NB4 (cell line): Measurements from ENCODE around the gene GAL3ST2.

Experiments
- DNase-seq: peaks from one replicate; pipeline ENCODE4 v3.0.0; 2010; ENCODE audit warnings: low read depth
- H3K4me3 ChIP-seq: one replicate; pipeline ENCODE4 v1.5.1; 2011; ENCODE audit warnings: mild to moderate bottlenecking, low read depth, low read length, moderate library complexity
- MYC ChIP-seq: IDR thresholded peaks from 2 replicates; pipeline ENCODE4 v1.6.1; 2011; ENCODE audit warnings: low read depth, low read length
- POLR2A ChIP-seq: IDR thresholded peaks from 2 replicates; pipeline ENCODE4 v1.6.1; 2011; ENCODE audit warnings: mild to moderate bottlenecking; ENCODE audit not compliant: insufficient read length; ENCODE audit errors: extremely low read depth
- TF ChIP-seq, protein P1 (sequence below): IDR thresholded peaks from one replicate; pipeline ENCODE4 v1.5.1; 2012; ENCODE audit warnings: low read depth, low read length
- TF ChIP-seq, protein P2 (sequence below): IDR thresholded peaks from 2 replicates; pipeline ENCODE4 v1.6.1; 2011; ENCODE audit warnings: low read depth, low read length

The GAL3ST2 gene

DNA sequence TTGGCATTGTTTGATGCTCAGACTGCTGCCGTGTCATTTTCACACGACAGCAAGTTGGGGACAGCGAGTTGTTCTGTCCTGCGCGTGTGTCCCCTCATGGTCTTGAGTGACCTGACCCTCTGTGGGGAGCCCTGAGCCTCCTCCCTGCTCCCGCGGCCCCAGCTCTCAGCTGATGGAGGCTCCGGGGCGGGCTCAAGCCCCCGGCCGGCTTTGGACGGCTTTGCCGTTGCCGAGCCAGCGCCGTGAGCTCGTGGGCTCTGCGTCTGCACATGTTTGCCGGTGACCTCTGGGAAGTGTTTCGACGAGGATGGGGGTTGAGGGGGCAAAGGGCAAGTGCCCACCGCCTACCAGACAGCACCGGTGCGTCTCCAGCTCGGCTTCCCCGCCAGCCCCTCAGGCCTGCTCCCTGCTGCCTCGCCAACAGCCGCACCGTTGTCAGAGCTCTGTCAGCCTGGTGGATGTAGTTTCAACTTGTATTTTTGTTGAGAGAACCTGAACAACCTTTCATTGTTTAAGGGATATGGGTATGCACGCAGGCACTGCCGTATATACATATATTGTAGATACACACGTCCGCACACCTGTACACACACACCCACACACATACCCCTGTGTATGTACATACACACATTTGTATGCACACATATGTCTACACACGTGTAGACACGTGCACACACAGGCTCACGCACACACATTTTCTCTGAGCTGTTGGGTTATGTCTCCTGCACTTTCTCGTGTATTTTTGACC lies 68.4 kb downstream of the GAL3ST2 start:
- DNase-seq, result peak; percentile 8
- TF ChIP-seq POLR2A, result no peak
- TF ChIP-seq, protein P1, sequence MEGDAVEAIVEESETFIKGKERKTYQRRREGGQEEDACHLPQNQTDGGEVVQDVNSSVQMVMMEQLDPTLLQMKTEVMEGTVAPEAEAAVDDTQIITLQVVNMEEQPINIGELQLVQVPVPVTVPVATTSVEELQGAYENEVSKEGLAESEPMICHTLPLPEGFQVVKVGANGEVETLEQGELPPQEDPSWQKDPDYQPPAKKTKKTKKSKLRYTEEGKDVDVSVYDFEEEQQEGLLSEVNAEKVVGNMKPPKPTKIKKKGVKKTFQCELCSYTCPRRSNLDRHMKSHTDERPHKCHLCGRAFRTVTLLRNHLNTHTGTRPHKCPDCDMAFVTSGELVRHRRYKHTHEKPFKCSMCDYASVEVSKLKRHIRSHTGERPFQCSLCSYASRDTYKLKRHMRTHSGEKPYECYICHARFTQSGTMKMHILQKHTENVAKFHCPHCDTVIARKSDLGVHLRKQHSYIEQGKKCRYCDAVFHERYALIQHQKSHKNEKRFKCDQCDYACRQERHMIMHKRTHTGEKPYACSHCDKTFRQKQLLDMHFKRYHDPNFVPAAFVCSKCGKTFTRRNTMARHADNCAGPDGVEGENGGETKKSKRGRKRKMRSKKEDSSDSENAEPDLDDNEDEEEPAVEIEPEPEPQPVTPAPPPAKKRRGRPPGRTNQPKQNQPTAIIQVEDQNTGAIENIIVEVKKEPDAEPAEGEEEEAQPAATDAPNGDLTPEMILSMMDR, result no peak
- TF ChIP-seq, protein P2, sequence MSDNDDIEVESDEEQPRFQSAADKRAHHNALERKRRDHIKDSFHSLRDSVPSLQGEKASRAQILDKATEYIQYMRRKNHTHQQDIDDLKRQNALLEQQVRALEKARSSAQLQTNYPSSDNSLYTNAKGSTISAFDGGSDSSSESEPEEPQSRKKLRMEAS, result no peak
- no peak for TF ChIP-seq MYC
- no peak overlapping the region for H3K4me3 ChIP-seq

DNA sequence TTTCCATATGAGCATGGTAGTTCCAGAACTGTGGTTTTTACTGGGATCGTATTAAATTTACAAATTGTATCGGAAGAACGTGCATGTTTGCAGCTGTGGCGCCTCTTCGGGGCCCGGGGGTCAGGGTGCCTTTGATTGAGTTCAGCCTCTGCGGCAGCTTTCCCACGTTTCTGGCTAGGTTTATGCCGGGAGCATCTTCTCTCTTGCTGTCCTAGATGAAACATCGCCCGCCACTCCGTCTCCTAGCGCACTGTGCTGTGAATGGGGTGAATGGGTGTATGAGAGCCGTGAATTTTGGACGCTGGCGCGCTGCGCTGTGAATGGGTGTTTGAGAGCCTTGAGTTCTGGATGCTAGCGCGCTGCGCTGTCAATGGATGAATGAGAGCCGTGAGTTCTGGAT lies 69.8 kb downstream of the GAL3ST2 start:
- H3K4me3 ChIP-seq, result no peak overlapping the region
- TF ChIP-seq, protein P2, result no peak
- TF ChIP-seq, protein P1, result no peak
- no peak for TF ChIP-seq MYC
- no peak for TF ChIP-seq POLR2A
- no peak for DNase-seq

DNA sequence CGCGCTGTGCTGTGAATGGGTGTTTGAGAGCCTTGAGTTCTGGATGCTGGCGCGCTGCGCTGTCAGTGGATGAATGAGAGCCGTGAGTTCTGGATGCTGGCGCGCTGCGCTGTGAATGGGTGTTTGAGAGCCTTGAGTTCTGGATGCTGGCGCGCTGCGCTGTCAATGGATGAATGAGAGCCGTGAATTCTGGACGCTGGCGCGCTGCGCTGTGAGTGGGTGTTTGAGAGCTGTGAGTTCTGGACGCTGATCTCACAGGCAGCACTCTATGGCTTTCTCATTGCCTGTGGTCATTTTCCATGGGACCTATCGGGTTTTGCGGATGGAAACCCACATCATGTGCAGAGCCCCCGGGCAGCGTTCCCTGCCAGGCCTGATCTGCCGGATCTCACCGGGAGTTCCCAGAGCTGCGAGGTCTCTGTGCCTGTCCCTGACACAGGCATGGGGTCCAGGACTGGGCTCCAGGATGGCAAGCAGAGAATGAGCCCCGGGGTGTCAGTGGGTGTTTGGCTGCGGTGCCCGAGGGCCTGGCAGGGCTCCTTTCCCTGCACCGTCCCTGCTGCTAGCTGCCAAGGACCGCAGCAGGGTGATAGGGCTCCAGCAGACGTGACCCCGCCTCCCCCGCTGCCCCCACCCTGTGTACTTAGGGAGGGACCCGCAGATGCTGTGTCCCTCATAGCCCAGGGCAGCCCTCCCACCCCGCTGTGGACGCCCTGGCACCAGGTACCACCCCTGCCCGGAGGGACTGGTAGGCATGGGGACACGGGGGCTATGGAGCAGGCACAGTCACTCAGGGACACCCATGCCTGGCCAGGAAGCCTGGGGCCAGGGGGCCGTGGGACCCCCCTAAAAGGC lies 72.4 kb downstream of the GAL3ST2 start:
- no peak for DNase-seq
- no peak overlapping the region for H3K4me3 ChIP-seq
- TF ChIP-seq MYC (no peak), POLR2A (no peak)
- TF ChIP-seq, protein P1, result no peak
- TF ChIP-seq, protein P2, result no peak

DNA sequence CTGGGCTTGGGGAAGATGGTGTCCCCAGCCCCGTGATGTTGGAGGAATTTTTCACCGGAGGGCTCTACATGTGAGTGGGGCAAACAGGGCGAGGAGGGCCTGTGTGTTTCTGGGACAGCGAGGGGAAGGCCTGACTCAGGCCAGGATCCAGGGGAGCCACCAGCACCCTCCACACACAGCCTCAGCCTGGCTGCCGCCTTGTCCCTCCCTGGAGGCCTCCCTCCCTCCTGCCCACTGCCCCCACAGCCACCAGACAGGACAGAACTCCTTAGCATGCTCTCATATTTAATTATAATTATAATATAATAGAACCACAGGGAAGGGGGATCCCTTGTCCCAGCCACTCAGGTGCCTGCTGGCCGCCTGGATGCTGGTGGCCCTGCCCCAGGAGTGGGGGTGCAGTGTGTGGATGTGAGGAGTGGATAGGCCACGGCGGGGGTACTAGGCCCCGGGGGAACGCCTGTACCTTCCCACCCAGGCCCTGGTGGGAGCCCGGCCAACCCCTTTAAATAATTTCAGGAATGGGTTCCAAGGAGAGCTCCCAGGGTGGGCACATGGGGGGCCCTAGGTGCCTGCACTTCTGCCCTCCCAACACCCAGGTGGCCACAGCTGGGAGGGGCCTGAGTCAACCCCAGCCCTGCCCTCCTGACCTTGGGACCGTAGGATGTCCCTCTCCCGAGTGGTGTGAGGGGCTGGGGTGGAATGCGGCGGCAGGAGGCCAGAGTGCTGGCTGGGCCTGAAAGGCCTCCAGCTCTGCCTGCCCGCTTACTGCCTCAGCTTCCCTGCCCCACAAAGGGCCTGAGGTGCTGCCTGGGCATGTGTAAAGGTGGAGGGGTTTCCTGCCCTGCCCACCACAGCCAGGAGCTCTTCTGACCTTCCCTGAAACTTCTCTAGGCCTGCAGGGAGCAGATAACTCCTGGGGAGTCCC lies 73.3 kb downstream of the GAL3ST2 start:
- no peak for DNase-seq
- no peak overlapping the region for H3K4me3 ChIP-seq
- TF ChIP-seq POLR2A (no peak), MYC (no peak)
- TF ChIP-seq, protein P1, result no peak
- TF ChIP-seq, protein P2, result no peak

DNA sequence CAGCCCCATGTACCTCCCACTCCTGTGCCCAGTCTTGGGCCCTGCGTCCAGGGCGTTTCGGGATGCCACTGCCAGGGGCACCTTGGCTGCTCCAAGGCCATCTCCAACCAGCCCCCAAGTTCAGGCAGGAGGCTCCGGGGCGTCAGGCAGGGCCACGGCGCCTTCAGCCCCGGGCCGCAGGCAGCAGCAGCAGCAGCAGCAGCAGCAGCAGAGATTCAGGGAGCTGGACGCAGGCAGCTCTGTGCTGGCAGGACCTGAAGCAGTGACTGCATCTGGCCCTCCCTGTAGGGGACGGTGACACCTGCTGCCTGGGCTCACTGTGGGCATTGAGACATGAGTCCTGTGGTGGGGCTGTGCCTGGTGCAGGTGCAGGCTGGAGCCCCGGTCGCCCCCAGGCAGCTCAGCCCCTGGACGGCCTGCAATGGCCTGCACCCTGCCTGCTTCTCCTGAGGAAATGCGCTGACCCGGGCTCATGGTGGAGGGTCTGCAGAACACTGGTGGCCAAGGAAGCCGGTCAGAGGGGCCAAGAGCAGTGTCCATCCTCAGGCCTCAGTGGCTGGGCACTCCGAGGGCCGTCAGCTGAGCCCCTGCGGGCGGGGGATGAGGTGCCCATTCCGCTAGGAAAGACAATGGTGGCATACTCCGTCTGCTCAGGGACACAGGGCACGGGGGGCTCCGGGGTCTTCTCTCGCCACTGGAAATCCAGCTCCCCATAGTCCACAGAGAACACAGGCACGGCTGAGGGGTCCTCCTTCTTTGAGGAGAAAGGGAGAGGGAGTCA lies 74.1 kb downstream of the GAL3ST2 start:
- peak; percentile 5 for DNase-seq
- TF ChIP-seq, protein P1, result no peak
- TF ChIP-seq MYC, result no peak
- TF ChIP-seq POLR2A, result no peak
- TF ChIP-seq, protein P2, result no peak
- no peak overlapping the region for H3K4me3 ChIP-seq
